ENCODE data around the gene PEX11A. TPM values are rescaled to one million over a fixed set of nuclear protein-coding genes. Genes with fewer than 3 reads are reported as not detected.

PEX11A gene
- total and polyA plus RNA-seq, 2 of the 8 experiments (the other 6 are each of a cell fraction or from before 2014, with no cell fraction given): 2.9 to 3.0 TPM

GRCh38 chr15:89654301-89654761, 36.2 kb downstream of the PEX11A start (continued):
- no peak for TF ChIP-seq CTBP2 (IDR thresholded peaks at IDR 0.05; ENCODE audit: borderline replicate concordance, insufficient read depth, insufficient read length, low read length)
- TF ChIP-seq RBBP5 (IDR thresholded peaks at IDR 0.05; ENCODE audit: borderline replicate concordance, low read depth, low read length): no peak
- no peak for TF ChIP-seq PHF8 (conservative IDR thresholded peaks at IDR 0.05; ENCODE audit: low read depth, low read length)
- no peak for TF ChIP-seq KDM1A (IDR thresholded peaks at IDR 0.05; ENCODE audit: borderline replicate concordance, low read length)
- TF ChIP-seq SIN3A (conservative IDR thresholded peaks at IDR 0.05 in 1 of 2, IDR thresholded peaks at IDR 0.05 in 1 of 2; ENCODE audit: low read depth in 1 of 2, low read length in 2 of 2): no peak
- TF ChIP-seq CHD2 (IDR thresholded peaks at IDR 0.05; ENCODE audit: low read length): no peak
- no peak for TF ChIP-seq ASH2L (IDR thresholded peaks at IDR 0.05; ENCODE audit: low read length)
